ENCODE results near the gene RFX3.

DNA sequence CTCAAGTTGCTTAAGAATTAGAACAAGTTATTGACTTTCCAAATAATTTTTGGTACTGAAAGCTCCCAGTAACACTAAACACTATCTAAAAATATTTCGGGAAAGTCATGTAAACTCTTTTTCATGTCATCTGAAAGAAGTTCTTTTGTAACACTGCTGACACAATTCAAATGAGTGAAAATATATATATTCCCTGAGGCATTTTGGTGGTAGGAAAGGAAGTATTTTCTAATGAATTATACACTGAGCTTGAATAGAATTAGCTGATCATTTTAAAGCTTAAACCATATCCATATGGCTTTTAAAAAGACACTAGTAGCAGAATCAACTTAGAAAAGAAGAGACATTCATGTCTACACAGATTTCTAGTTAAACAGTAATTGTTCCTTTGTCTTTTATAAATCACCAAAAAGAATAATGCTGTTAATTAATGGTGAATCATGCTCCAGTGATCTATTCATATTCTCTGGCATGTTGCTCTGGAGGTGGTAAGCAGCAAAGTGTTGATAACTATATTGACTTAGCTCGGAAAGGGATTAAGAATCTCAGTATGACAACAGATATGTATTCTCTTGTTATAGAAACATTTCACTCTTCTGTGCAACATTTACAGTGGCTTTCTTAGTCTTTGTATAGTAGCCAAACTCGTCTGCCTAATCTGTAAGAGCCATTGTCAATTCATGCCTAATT is 27.4 kb upstream of the RFX3 start:
- TF ChIP-seq CTCF (IDR thresholded peaks at IDR 0.05) (no peak), POLR2A (IDR thresholded peaks at IDR 0.05) (no peak)
